PC-9 (cell line): ENCODE measurements around the gene GLP1R.

Source experiments
- EZH2 ChIP-seq: fragments of 200-600 bp; sonication (generic); IDR thresholded peaks from 2 replicates; pipeline ENCODE4 v1.8.0; 2017; ENCODE audit warnings: antibody characterized with exemption, low read depth
- TF ChIP-seq, protein P1 (sequence below): fragments of 200-600 bp; sonication (generic); conservative IDR thresholded peaks from 2 replicates; pipeline ENCODE4 v1.6.1; 2017; ENCODE audit warnings: mixed run types, antibody characterized with exemption, mild to moderate bottlenecking, moderate library complexity

DNA sequence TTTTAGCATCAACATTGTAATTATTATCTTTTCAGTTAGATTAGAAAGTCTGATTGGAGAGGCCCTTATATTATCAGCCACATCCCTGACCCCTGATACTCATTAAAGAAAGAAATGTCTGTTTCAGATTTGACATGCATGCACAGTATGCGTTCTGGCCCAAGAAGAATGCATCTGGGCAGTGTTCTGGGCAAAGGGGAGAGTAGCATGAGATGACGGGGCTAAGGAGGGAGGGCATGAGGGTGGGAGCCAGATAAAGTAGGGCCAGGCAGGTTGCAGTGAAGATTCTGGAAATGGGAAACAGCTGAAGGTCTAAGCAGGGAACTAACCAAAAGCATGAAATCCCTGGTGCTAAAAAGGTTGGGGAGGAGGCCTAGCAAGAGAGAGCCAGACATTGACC, 59.1 kb downstream of the GLP1R start:
- TF ChIP-seq EZH2, result no peak
- TF ChIP-seq, protein P1, sequence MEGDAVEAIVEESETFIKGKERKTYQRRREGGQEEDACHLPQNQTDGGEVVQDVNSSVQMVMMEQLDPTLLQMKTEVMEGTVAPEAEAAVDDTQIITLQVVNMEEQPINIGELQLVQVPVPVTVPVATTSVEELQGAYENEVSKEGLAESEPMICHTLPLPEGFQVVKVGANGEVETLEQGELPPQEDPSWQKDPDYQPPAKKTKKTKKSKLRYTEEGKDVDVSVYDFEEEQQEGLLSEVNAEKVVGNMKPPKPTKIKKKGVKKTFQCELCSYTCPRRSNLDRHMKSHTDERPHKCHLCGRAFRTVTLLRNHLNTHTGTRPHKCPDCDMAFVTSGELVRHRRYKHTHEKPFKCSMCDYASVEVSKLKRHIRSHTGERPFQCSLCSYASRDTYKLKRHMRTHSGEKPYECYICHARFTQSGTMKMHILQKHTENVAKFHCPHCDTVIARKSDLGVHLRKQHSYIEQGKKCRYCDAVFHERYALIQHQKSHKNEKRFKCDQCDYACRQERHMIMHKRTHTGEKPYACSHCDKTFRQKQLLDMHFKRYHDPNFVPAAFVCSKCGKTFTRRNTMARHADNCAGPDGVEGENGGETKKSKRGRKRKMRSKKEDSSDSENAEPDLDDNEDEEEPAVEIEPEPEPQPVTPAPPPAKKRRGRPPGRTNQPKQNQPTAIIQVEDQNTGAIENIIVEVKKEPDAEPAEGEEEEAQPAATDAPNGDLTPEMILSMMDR, result no peak
